A549 (cell line): ENCODE results near the gene PON2. TPM values are rescaled to one million over a fixed set of nuclear protein-coding genes. Genes with fewer than 3 reads are reported as not detected.

Experiments
- ATAC-seq, 2 experiments: fragments of 200-7000 bp in 1 of 2; fragments of >200 bp in 1 of 2; cut with Nextera tagmentation in 1 of 2; cut with Tn5 transposase in 1 of 2; 3 replicates each; pipeline versions ENCODE4 v1.8.0 to v1.9.1; 2018 to 2020; ENCODE audit warnings: mild to moderate bottlenecking in 1 of 2, moderate library complexity in 1 of 2
- CTCF ChIA-PET: fragments of 300-600 bp; sonication (Branson Sonifier 250); formaldehyde crosslinking; extraction: SDS; loops from one replicate; lab custom pipeline; 2021; ENCODE audit warnings: antibody characterized with exemption, inconsistent platforms; lab: Yijun Ruan, JAX
- POLR2A ChIA-PET: fragments of 350-600 bp; formaldehyde crosslinking; extraction: SDS; loops from one replicate; lab custom pipeline; 2021; ENCODE audit warnings: antibody characterized with exemption, inconsistent platforms; lab: Yijun Ruan, JAX
- DNase-seq, 2 experiments: peaks; one replicate each; pipeline versions ENCODE4 v3.0.0 to v3.0.0-alpha.2; 2011 to 2016; ENCODE audit warnings: low read depth in 1 of 2, low spot score in 1 of 2
- FAIRE-seq: peaks from 2 replicates; lab custom pipeline; 2011; peaks lifted over from hg19 to GRCh38; lab: Jason Lieb, UNC
- H3K27ac ChIP-seq, 2 experiments: fragments of >200 bp; sonication (Bioruptor Twin); formaldehyde crosslinking; 3 replicates each; pipeline ENCODE4 v1.5.1; 2016 to 2017
- H3K4me1 ChIP-seq: fragments of >200 bp; sonication (Bioruptor Twin); formaldehyde crosslinking; 3 replicates; pipeline ENCODE4 v1.6.1; 2016
- H3K4me2 ChIP-seq: fragments of >200 bp; sonication (Bioruptor Twin); formaldehyde crosslinking; 3 replicates; pipeline ENCODE4 v1.6.1; 2016
- H3K4me3 ChIP-seq: fragments of >200 bp; sonication (Bioruptor Twin); formaldehyde crosslinking; 3 replicates; pipeline ENCODE4 v1.5.1; 2016
- H3K9me3 ChIP-seq: fragments of >200 bp; sonication (Bioruptor Twin); formaldehyde crosslinking; 3 replicates; pipeline ENCODE4 v1.6.1; 2016
- CEBPB ChIP-seq, 2 experiments: fragments of >200 bp in 1 of 2; sonication (Bioruptor Twin) in 1 of 2; formaldehyde crosslinking in 1 of 2; IDR thresholded peaks; 2 replicates each; pipeline ENCODE4 v1.6.1; 2012 to 2016
- CHD2 ChIP-seq: fragments of 150-350 bp; IDR thresholded peaks from 2 replicates; pipeline ENCODE4 v1.6.1; 2014; ENCODE audit warnings: low read length; ENCODE audit not compliant: partially characterized antibody
- CHD4 ChIP-seq: fragments of 200-600 bp; sonication (generic); IDR thresholded peaks from 2 replicates; pipeline ENCODE4 v1.6.1; 2016; ENCODE audit warnings: antibody characterized with exemption, mild to moderate bottlenecking, borderline replicate concordance
- CTCF ChIP-seq: fragments of >200 bp; sonication (Bioruptor Twin); formaldehyde crosslinking; IDR thresholded peaks from 3 replicates; pipeline ENCODE4 v1.5.1; 2016
- ELK1 ChIP-seq: fragments of 150-350 bp; IDR thresholded peaks from 2 replicates; pipeline ENCODE4 v1.6.1; 2014; ENCODE audit warnings: low read depth, mild to moderate bottlenecking, low read length
- ESRRA ChIP-seq: fragments of 150-350 bp; IDR thresholded peaks from 2 replicates; pipeline ENCODE4 v1.6.1; 2014; ENCODE audit warnings: mild to moderate bottlenecking, low read length, borderline replicate concordance
- FOSB ChIP-seq: fragments of 250-450 bp; sonication (Bioruptor Pico); IDR thresholded peaks from 2 replicates; pipeline ENCODE4 v1.5.0; 2020; ENCODE audit warnings: mild to moderate bottlenecking, moderate library complexity
- FOSL2 ChIP-seq, 2 experiments: fragments of 450-650 bp in 1 of 2; fragments of >200 bp in 1 of 2; sonication (Bioruptor Twin) in 1 of 2; formaldehyde crosslinking; IDR thresholded peaks; 2 replicates each; pipeline versions ENCODE4 v1.5.0 to v1.6.1; 2016 to 2020; ENCODE audit warnings: mild to moderate bottlenecking in 1 of 2, moderate library complexity in 1 of 2
- HDAC2 ChIP-seq: fragments of 200-600 bp; sonication (generic); IDR thresholded peaks from 2 replicates; pipeline ENCODE4 v1.6.1; 2016
- KDM1A ChIP-seq: fragments of 200-600 bp; sonication (generic); IDR thresholded peaks from 2 replicates; pipeline ENCODE4 v1.6.1; 2016; ENCODE audit warnings: low read depth, mild to moderate bottlenecking
- MAX ChIP-seq: IDR thresholded peaks from 2 replicates; pipeline ENCODE4 v1.6.1; 2012
- MAZ ChIP-seq: fragments of 150-350 bp; IDR thresholded peaks from 2 replicates; pipeline ENCODE4 v1.6.1; 2014; ENCODE audit warnings: antibody characterized with exemption, low read depth, low read length, borderline replicate concordance
- MYC ChIP-seq: IDR thresholded peaks from 2 replicates; pipeline ENCODE4 v1.6.1; 2012; ENCODE audit warnings: mild to moderate bottlenecking, inconsistent platforms, low read length, improper control_type of control experiment, borderline replicate concordance
- PHF8 ChIP-seq: fragments of 200-600 bp; sonication (generic); IDR thresholded peaks from 2 replicates; pipeline ENCODE4 v1.6.1; 2016; ENCODE audit warnings: low read depth, mild to moderate bottlenecking, antibody characterized with exemption, moderate library complexity, borderline replicate concordance
- POLR2AphosphoS2 ChIP-seq: conservative IDR thresholded peaks from 2 replicates; pipeline ENCODE4 v1.6.1; 2012; ENCODE audit warnings: low read length, improper control_type of control experiment, inconsistent platforms
- REST ChIP-seq: fragments of 200-600 bp; sonication (generic); IDR thresholded peaks from 2 replicates; pipeline ENCODE4 v1.6.1; 2016; ENCODE audit warnings: antibody characterized with exemption, mild to moderate bottlenecking, moderate library complexity
- RFX5 ChIP-seq: fragments of 450-650 bp; IDR thresholded peaks from 2 replicates; pipeline ENCODE4 v1.7.1; 2014; ENCODE audit warnings: antibody characterized with exemption, mild to moderate bottlenecking, moderate library complexity
- SMC3 ChIP-seq: fragments of >200 bp; sonication (Bioruptor Twin); formaldehyde crosslinking; IDR thresholded peaks from 3 replicates; pipeline ENCODE4 v1.6.1; 2018; ENCODE audit warnings: inconsistent platforms
- ZC3H11A ChIP-seq: fragments of 450-650 bp; IDR thresholded peaks from 2 replicates; pipeline ENCODE4 v1.6.1; 2014; ENCODE audit warnings: antibody characterized with exemption, mild to moderate bottlenecking
- ZNF302 ChIP-seq: fragments of 250-450 bp; sonication (Bioruptor Pico); IDR thresholded peaks from 2 replicates; pipeline ENCODE4 v1.9.0; 2021; ENCODE audit warnings: inconsistent platforms, mild to moderate bottlenecking, moderate library complexity
- ZSCAN20 ChIP-seq: fragments of 250-450 bp; sonication (Bioruptor Pico); IDR thresholded peaks from 2 replicates; pipeline ENCODE4 v1.8.0; 2022; ENCODE audit warnings: mild to moderate bottlenecking, moderate library complexity
- WGBS: methylation state at CpG from one replicate; pipeline ENCODE4 v1.1.6; 2017; ENCODE audit errors: missing lambda C conversion rate; 5-methylcytosine and 5-hydroxymethylcytosine counted together
- polyA plus RNA-seq, 4 experiments: library from polyadenylated mRNA; depleted of rRNA in 3 of 4; stranded (reverse); fragments of >200 nt; fragmentation: RNase III in 1 of 4; extraction: RNeasy Plus Mini Kit Qiagen cat#74134 plus additional on column Dnase treatment in 1 of 4; gene quantifications; 2 replicates in 3 of 4; 3 replicates in 1 of 4; pipeline ENCODE4 v1.2.3, GENCODE V29; 2011 to 2017

The PON2 gene
- polyA plus RNA-seq, 2 of the 4 experiments (the other 2 are of a cell fraction), result 395 to 829 TPM

- TF ChIP-seq FOSB (CRISPR knock-in tag), result no peak
- TF ChIP-seq MAZ, result no peak
- no peak for TF ChIP-seq KDM1A
- no peak for TF ChIP-seq CTCF
- TF ChIP-seq SMC3, result no peak; the same call in 1 of the 3 replicates
Observed at GRCh38 chr7:95434557-95435421, at the start of gene PON2 (continued).

- FAIRE-seq (no peak), DNase-seq (no peak), ATAC-seq (no peak)
- Histone ChIP-seq H3K27ac (peak overlapping the region in 1 of 2 experiments; percentile 40; a peak in 3 of 6 replicates), H3K4me3 (no peak overlapping the region), H3K9me3 (no peaks in the 10 kb centered on the region), H3K4me1 (peaks cover 20% of the 10 kb centered on the region), H3K4me2 (no peak overlapping the region)
- 99% methylated on average over 4 of the region's 4 CpGs for WGBS
- CTCF ChIA-PET, result interaction anchor here (0.5 to 10.6 kb wide), 5 partner anchors 13 to 206 kb away, joined by 3 to 176 read pairs (median 8); partner anchors contain the start of gene PON3
- POLR2A ChIA-PET, result no interaction called here
- TF ChIP-seq ZSCAN20 (no peak), CHD2 (no peak), PHF8 (no peak), POLR2AphosphoS2 (no peak), ZC3H11A (no peak), ELK1 (no peak), CHD4 (no peak), ESRRA (no peak), CEBPB (IDR thresholded peaks at IDR 0.05) (no peak), FOSL2 (IDR thresholded peaks at IDR 0.05) (no peak), FOSL2 (CRISPR knock-in tag; IDR thresholded peaks at IDR 0.05) (no peak), HDAC2 (no peak), MAX (no peak), MYC (no peak), ZNF302 (no peak), RFX5 (no peak), REST (no peak)
Observed at GRCh38 chr7:95482424-95482823, 47.6 kb upstream of the PON2 start.
